Upper lobe of right lung (tissue), 1 donor: ENCODE results near the gene ZNF219. TPM values are rescaled to one million over a fixed set of nuclear protein-coding genes. Genes with fewer than 3 reads are reported as not detected.

Source experiments
- ATAC-seq: fragments of 200-7000 bp; cut with Tn5 transposase; one replicate; pipeline ENCODE4 v1.9.1; 2020; ENCODE audit warnings: mild to moderate bottlenecking, moderate library complexity
- DNase-seq: peaks from one replicate; pipeline ENCODE4 v3.0.0-alpha.2; 2020
- H3K27ac ChIP-seq: fragments of 200-600 bp; one replicate; pipeline ENCODE4 v1.8.0; 2022
- H3K27me3 ChIP-seq: fragments of 200-600 bp; one replicate; pipeline ENCODE4 v1.8.0; 2022; ENCODE audit warnings: mild to moderate bottlenecking
- H3K36me3 ChIP-seq: fragments of 200-600 bp; one replicate; pipeline ENCODE4 v1.8.0; 2022
- H3K4me1 ChIP-seq: fragments of 200-600 bp; one replicate; pipeline ENCODE4 v1.8.0; 2022
- H3K4me3 ChIP-seq: fragments of 200-600 bp; one replicate; pipeline ENCODE4 v1.8.0; 2022; ENCODE audit warnings: mild to moderate bottlenecking
- H3K9me3 ChIP-seq: fragments of 200-600 bp; one replicate; pipeline ENCODE4 v1.8.0; 2022
- intact Hi-C: fragments of 100-400 bp; cut with DNase I; formaldehyde crosslinking; loops from one replicate; pipeline ENCODE4 v1.11.0; 2022
- total RNA-seq: library from RNA; stranded (reverse); fragmentation: NEBNext Ultra II Directional; extraction: Animal tissue kit (Norgen Biotek cat#: 25700); gene quantifications from one replicate; pipeline ENCODE4 v1.2.1, GENCODE V29; 2021
- TF ChIP-seq, protein P1 (sequence below): fragments of 200-600 bp; IDR thresholded peaks from one replicate; pipeline ENCODE4 v1.8.0; 2022; ENCODE audit warnings: antibody characterized with exemption
- donor health status: DM: no; HTN: yes; CAD: no; lungs with severe emphysema.

The ZNF219 gene
- total RNA-seq, 1 donor from 2014 or later: 52.8 TPM

DNA sequence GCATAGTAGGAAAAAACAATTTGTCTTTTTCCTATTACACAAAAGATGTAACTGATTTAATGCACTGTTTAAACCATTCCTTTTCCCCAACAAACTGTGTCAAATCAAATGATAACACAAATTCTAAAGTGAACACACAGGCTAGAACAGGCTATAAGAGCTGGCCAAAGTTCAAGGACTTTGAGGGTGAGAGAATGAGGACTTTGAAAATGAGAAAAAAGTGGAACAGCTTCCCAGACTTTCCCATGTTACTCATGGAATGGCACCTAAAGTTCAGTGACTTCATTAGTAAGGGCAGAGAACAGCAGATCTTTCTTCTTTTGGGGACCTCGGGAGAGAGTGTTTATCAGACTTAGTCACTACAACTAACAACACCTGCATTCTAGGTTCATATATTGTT is 25.0 kb upstream of the ZNF219 start:
- H3K36me3 ChIP-seq: no peaks in the 10 kb centered on the region
- no peak overlapping the region for H3K27ac ChIP-seq
- intact Hi-C loops: no loop called here
- H3K4me3 ChIP-seq: no peak overlapping the region
- DNase-seq: no peak
- no peaks in the 10 kb centered on the region for H3K4me1 ChIP-seq
- no peak for ATAC-seq
- TF ChIP-seq, protein P1, sequence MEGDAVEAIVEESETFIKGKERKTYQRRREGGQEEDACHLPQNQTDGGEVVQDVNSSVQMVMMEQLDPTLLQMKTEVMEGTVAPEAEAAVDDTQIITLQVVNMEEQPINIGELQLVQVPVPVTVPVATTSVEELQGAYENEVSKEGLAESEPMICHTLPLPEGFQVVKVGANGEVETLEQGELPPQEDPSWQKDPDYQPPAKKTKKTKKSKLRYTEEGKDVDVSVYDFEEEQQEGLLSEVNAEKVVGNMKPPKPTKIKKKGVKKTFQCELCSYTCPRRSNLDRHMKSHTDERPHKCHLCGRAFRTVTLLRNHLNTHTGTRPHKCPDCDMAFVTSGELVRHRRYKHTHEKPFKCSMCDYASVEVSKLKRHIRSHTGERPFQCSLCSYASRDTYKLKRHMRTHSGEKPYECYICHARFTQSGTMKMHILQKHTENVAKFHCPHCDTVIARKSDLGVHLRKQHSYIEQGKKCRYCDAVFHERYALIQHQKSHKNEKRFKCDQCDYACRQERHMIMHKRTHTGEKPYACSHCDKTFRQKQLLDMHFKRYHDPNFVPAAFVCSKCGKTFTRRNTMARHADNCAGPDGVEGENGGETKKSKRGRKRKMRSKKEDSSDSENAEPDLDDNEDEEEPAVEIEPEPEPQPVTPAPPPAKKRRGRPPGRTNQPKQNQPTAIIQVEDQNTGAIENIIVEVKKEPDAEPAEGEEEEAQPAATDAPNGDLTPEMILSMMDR: no peak
- H3K9me3 ChIP-seq: no peaks in the 10 kb centered on the region
- H3K27me3 ChIP-seq: no peaks in the 10 kb centered on the region

DNA sequence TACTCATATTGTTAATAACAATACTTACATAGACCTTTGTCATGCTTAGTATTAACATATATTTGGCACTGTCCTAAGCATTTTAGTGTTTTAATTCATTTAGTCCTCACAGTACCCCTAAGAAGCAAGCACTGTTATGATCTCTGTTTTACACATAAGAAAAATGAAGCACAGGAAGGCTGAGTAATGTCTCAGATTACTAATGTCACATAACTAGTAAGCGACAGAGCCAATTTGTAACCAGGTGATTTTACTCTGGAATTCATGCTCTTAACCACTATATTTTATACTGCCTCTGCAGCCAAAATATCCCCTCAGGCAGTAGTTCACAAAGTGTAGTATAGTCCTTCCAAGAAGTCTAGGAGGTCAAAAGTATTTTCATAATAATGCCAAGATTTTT is 22.7 kb upstream of the ZNF219 start:
- H3K4me3 ChIP-seq: no peak overlapping the region
- H3K36me3 ChIP-seq: no peaks in the 10 kb centered on the region
- H3K27me3 ChIP-seq: no peaks in the 10 kb centered on the region
- intact Hi-C loops: no loop called here
- TF ChIP-seq, protein P1: no peak
- H3K4me1 ChIP-seq: no peaks in the 10 kb centered on the region
- ATAC-seq: no peak
- H3K9me3 ChIP-seq: no peaks in the 10 kb centered on the region
- no peak overlapping the region for H3K27ac ChIP-seq
- DNase-seq: no peak

DNA sequence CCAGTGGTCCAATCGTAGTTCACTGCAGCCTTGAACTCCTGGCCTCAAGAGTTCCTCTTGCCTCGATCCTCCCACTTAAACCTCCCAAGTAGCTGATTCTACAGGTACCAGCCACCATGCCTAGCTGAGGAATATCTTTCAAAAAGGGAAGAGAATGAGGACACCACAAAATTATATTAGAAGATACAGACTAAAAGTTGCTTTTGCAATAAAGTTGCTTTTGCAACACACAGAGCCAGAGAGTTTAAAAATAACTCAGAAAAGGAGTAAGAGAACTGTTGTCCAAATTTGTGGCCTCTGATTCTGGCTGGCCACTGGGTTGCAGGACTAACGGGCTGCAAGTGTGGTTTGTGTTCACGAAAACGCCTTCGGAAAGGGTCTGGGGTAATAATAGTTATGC is 22.2 kb upstream of the ZNF219 start:
- DNase-seq: no peak
- no peak overlapping the region for H3K4me3 ChIP-seq
- H3K9me3 ChIP-seq: no peaks in the 10 kb centered on the region
- H3K27me3 ChIP-seq: no peaks in the 10 kb centered on the region
- TF ChIP-seq, protein P1: no peak
- H3K4me1 ChIP-seq: no peaks in the 10 kb centered on the region
- intact Hi-C loops: no loop called here
- no peak for ATAC-seq
- H3K36me3 ChIP-seq: no peaks in the 10 kb centered on the region
- H3K27ac ChIP-seq: no peak overlapping the region

DNA sequence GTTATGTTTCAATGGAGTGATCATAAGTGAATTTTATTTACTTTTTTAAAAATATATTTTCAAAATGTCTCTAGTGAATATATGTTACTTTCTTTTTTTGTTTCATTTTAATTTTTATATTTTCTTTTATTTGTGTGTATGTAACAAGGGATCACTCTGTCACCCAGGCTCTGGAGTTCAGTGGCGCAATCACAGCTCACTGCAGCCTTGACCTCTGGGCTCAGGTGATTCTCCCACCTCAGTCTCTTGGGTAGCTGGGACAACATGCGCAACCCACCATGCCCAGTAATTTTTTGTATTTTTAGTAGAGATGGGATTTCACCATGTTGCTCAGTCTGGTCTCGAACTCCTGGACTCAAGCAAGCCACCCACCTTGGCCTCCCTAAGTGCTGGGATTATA is 20.5 kb upstream of the ZNF219 start:
- Histone ChIP-seq H3K4me3 (no peak overlapping the region), H3K27me3 (no peaks in the 10 kb centered on the region), H3K36me3 (no peaks in the 10 kb centered on the region), H3K9me3 (no peaks in the 10 kb centered on the region), H3K4me1 (no peaks in the 10 kb centered on the region), H3K27ac (no peak overlapping the region)
- ATAC-seq (no peak), DNase-seq (no peak)
- TF ChIP-seq, protein P1: no peak
- intact Hi-C loops: no loop called here

DNA sequence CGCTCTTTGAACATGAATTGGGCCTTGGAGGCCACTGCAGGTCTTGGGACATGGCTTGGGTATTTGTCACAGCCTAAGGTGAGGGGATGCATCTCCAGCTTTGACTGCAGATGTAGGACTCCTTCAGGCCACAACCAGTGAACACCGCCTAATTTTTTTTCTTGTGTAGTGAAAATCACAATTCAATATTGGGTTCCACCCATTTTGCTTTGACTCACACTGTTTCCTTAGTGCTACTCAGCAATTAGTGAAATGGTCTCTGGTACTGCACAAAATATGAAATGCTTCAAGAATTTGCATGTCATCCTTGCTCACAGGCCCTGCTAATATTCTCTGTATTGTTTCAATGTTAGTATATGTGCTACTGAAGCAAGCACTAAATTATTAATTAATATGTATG is 14.9 kb upstream of the ZNF219 start:
- Histone ChIP-seq H3K4me1 (no peaks in the 10 kb centered on the region), H3K4me3 (no peak overlapping the region), H3K9me3 (no peaks in the 10 kb centered on the region), H3K27me3 (no peaks in the 10 kb centered on the region), H3K36me3 (no peaks in the 10 kb centered on the region), H3K27ac (no peak overlapping the region)
- DNase-seq (no peak), ATAC-seq (no peak)
- intact Hi-C loops: no loop called here
- TF ChIP-seq, protein P1: no peak

GRCh38 chr14:21112255-21112654 is 13.8 kb upstream of the ZNF219 start:
- peaks cover 1% of the 10 kb centered on the region for H3K4me1 ChIP-seq
- H3K27ac ChIP-seq: no peak overlapping the region
- ATAC-seq (no peak), DNase-seq (no peak)
- no peaks in the 10 kb centered on the region for H3K36me3 ChIP-seq
- intact Hi-C loops: no loop called here
- no peaks in the 10 kb centered on the region for H3K27me3 ChIP-seq
- TF ChIP-seq, protein P1: no peak
- H3K4me3 ChIP-seq: no peak overlapping the region
- H3K9me3 ChIP-seq: no peaks in the 10 kb centered on the region
